GM12892 (cell line): ENCODE measurements around the gene FGF19.

ENCODE experiments used
- POLR2A ChIP-seq: IDR thresholded peaks from 2 replicates; pipeline ENCODE4 v1.6.1; 2011; ENCODE audit warnings: low read depth, low read length, control low read depth
- POLR2AphosphoS5 ChIP-seq: IDR thresholded peaks from 2 replicates; pipeline ENCODE4 v1.6.1; 2011; ENCODE audit warnings: low read depth, low read length, control low read depth
- TAF1 ChIP-seq: IDR thresholded peaks from 2 replicates; pipeline ENCODE4 v1.6.1; 2011; ENCODE audit warnings: low read depth, mild to moderate bottlenecking, control low read depth, low read length, borderline replicate concordance

DNA sequence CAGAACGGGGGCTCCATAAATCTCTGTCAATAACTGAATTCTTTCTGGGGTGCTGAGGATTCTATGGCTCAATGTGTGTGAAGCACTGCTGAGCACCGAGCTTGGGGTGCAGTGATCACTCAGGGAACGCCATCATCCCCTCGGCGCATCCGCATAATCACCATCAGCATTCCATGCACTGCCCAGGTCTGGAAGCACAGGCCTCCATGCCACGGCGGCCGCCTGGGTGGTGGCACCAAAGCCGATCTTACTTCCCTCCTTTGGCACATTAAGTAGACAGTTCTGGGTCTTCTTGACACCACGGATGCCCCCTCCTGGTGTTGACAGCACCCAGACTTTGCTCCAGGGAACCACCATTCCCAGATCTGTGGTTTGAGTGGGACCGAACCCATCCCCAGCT, 44.2 kb downstream of the FGF19 start:
- TF ChIP-seq TAF1 (no peak), POLR2AphosphoS5 (no peak), POLR2A (no peak)
